LNCaP clone FGC (cell line): ENCODE data around the gene CD302.
"Not testable (repeated sequence)": the region's sequence is repeated elsewhere in the genome, so short reads cannot be mapped to it uniquely, and the experiment has no call there.

Experiments used
- DNase-seq: peaks from one replicate; pipeline ENCODE4 v3.0.0-alpha.2; 2011; ENCODE audit warnings: low read depth
- H3K4me3 ChIP-seq: 2 replicates; pipeline ENCODE4 v1.5.1; 2011; ENCODE audit warnings: mild to moderate bottlenecking, low read depth, low read length, control low read depth
- TF ChIP-seq, protein P1 (sequence below): IDR thresholded peaks from 2 replicates; pipeline ENCODE4 v1.5.1; 2012; ENCODE audit warnings: mild to moderate bottlenecking; ENCODE audit not compliant: control insufficient read depth, insufficient read depth; ENCODE audit errors: extremely low read depth

CD302 gene

DNA sequence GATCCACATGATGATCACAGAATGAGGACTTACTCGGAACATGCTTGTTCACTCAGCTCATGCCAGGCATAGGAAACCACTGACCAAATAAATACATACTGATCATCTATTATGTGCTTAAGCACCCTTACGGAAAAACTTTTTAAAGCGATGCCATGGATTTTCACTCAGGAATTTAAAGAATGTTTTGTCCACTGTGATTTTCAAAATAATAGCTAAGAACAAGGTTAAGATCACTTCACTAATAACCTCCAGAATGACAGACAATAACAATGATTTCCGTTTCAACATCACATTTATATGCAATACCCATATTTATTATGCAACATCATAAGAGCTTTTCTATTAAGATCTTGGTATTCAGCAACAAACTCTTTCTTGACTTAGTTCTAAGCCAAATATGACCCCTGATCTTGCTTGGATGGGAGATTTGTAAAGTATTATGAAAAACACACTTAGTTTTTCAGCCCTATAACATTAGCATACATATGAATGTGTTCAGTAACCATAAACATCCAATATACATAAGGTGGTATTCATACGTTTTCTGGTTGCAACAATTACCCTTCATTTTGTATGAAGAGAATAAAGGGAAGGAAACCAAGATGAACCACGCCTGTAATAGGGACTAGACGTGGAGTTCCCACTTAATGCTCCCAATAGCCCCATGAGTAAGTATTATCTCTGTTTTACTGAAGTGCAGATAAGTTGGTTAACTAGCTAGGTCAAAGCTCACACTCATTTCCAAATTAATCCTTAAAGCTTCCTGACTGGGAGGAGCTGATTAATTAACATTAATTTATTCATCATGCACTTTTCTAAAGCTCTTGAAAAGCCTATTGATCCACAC lies 1.9 kb downstream of the CD302 start:
- TF ChIP-seq, protein P1, sequence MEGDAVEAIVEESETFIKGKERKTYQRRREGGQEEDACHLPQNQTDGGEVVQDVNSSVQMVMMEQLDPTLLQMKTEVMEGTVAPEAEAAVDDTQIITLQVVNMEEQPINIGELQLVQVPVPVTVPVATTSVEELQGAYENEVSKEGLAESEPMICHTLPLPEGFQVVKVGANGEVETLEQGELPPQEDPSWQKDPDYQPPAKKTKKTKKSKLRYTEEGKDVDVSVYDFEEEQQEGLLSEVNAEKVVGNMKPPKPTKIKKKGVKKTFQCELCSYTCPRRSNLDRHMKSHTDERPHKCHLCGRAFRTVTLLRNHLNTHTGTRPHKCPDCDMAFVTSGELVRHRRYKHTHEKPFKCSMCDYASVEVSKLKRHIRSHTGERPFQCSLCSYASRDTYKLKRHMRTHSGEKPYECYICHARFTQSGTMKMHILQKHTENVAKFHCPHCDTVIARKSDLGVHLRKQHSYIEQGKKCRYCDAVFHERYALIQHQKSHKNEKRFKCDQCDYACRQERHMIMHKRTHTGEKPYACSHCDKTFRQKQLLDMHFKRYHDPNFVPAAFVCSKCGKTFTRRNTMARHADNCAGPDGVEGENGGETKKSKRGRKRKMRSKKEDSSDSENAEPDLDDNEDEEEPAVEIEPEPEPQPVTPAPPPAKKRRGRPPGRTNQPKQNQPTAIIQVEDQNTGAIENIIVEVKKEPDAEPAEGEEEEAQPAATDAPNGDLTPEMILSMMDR, result no peak
- no peak for DNase-seq
- H3K4me3 ChIP-seq, result no peak overlapping the region

DNA sequence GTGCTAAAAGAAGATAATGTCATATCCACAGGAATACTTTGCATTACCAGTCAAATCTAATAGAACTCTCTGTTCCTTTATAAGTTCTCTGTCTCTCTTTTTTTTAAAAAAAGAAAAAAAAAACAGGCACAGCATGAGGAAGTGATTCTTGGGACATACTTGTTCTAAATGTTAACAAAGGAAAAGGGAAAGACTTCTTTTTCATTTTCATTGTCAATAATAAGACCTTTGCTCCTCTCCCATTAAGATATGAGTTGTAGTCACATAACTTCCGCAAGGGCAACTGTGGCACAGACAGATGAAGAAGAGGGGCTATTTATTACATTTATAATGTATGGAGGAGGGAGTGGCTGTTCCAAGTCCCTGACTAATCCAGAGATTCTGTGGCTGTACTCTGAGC lies 4.7 kb downstream of the CD302 start:
- H3K4me3 ChIP-seq, result no peak overlapping the region
- TF ChIP-seq, protein P1, result no peak
- no peak for DNase-seq

DNA sequence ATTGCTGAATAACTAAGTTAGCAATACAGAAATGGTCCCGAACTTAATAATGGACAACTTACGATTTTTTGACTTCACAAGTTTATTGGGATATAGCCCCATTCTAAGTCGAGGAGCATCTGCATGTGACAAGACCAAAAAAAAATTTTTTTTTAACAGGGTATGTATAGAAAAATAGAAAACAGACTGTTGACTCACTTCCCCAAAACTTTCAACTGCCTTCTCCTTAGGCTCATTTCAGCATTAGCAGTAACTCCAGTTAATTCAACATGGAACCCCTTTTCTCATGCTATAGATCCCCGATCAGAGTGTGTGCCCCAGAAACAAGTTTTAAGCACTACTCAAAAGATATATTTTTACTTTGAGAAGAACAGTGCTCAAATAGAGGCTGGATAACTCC lies 5.4 kb downstream of the CD302 start:
- TF ChIP-seq, protein P1, result no peak
- no peak overlapping the region for H3K4me3 ChIP-seq
- DNase-seq, result no peak

DNA sequence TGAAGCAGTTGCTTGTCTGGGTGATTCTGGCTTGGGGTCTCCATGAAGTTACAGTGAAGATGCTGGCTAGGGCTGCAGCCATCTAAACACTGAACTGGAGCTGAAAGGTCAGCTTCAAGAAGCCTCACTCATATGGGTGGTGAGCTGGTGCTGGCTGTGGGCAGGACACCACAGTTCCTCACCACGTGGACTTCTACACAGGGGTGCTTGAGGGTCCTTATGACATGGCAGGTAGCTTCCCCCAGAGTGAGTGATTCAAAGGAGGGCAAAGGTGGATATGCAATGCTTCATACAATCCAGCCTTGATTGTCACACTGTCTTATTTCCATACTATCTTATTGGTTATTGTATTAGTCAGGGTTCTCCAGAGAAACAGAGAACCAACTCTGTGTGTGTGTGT lies 6.0 kb downstream of the CD302 start:
- no peak overlapping the region for H3K4me3 ChIP-seq
- DNase-seq, result no peak
- TF ChIP-seq, protein P1, result no peak

DNA sequence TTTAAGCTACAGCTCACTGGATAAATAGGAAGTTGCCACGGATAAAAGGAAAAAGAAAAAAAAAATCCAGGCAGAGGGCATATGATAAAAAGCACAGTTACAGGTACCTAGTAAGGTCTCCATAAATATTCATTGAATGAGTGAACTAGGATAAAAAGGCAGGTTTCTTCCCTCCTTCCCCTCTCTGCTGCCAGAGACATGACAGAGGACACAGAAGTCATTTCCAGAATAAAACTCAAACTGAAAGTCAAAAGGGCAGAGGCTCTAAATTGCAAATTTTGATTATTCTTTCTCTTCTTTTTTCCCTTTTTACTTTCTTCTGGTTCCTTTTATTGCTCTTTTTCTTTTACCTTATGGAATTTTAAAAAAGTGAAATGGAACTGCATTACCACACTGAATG lies 7.7 kb downstream of the CD302 start:
- no peak for DNase-seq
- no peak overlapping the region for H3K4me3 ChIP-seq
- TF ChIP-seq, protein P1, result no peak

DNA sequence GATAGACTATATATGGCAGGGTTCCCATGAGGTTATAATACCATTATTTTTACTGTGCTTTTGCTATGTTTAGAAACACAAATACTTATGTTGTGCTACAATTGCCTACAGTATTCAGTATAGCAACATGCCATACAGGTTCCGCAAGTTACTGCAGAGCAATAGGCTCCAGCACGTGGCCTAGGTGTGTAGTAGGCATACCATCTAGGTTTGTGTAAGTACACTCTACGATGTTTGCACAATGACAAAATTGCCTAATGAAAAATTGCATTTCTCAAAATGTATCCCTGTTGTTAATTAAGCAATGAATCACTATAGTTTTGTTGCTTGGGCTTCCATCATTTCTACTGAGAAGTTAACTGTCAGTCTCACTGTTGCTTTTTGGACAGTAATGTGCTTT lies 9.8 kb downstream of the CD302 start:
- H3K4me3 ChIP-seq, result no peak overlapping the region
- DNase-seq, result peak; percentile 67
- TF ChIP-seq, protein P1, result no peak

DNA sequence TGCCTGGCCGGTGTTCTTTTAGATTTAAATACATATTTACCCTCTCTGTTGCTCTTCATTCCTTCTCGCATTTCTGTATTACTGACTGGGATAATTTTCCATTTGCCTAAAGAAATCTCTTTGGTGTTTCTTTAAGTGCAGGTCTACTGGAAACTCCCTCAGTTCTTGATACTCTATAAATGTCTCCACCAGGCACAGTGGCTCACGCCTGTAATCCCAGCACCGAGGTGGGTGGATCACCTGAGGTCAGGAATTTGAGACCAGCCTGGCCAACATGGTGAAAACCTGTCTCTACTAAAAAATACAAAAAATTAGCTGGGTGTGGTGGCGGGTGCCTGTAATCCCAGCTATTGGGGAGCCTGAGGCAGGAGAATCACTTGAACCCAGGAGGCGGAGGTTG lies 10.4 kb downstream of the CD302 start:
- H3K4me3 ChIP-seq, DNase-seq: not testable (repeated sequence)
